Stimulated activated CD8-positive, alpha-beta memory T cell treated with anti-CD3 and anti-CD28 coated beads, Interleukin-7, amount 100 ng/mL, for 48 hours (primary cell): ENCODE data around the gene LLGL2.

Experiments used
- DNase-seq, 2 donors: peaks; one replicate each; pipeline ENCODE4 v3.0.0-alpha.2; 2020; ENCODE audit warnings: low read depth in 1 of 2; ENCODE audit errors: extremely low read depth in 1 of 2

Gene LLGL2

GRCh38 chr17:75548813-75549212, 23.3 kb downstream of the LLGL2 start:
- DNase-seq, result no peak

DNA sequence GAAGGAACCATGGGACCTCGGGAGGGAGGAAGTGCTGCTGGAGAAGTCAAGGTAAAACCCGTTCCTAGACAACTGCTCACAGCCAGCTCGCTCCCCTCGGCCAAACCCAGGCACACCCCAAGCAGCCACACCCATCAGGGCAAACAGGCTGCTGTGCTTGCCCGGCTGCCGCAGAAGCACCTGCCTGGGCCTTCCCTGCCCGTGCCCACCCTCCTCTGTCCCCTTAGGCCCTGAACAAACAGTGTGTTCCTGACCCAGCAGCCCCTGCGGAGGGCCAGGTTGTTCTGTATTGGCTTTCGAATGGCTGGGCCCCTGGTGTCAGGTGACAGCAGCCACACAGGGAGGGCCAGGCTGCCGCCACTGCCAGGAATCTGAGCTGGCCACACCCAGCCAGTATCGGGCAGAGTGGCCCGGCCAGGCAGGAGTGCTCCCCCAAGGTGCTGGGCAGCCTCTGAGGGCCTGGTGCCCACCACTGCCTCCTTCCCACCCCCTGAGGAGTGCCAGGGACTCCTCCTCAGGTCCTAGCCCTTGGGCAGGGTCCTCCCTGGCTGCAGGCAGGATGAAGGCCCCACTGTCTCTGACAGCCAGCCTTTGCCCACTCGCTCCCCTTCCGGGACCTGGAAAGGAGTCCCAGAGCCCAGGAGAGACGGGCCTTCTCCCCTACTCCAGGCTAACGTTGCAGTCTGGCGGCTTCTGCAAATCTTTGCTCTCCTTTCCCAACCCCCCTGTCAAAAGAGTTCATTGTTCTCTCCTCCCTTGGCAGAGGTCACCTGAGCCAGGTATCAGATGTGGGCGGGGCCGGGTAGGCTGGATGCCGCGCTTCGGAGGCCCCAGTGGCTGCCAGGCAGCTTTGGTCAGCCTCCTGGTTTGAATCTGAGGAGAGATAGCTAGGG, 24.0 kb downstream of the LLGL2 start:
- no peak for DNase-seq

- no peak for DNase-seq
These were observed 24.6 kb downstream of the LLGL2 start for GRCh38 chr17:75550139-75550465.

GRCh38 chr17:75551266-75551665, 25.8 kb downstream of the LLGL2 start:
- DNase-seq, result no peak

- no peak for DNase-seq
These were observed 27.2 kb downstream of the LLGL2 start for GRCh38 chr17:75552425-75553294.

- DNase-seq, result no peak
These were observed 28.0 kb downstream of the LLGL2 start for GRCh38 chr17:75553295-75554110.

- DNase-seq, result no peak
These were observed 30.2 kb downstream of the LLGL2 start for GRCh38 chr17:75555679-75556153.

GRCh38 chr17:75557075-75557851, 31.8 kb downstream of the LLGL2 start:
- no peak for DNase-seq

GRCh38 chr17:75557852-75558665, 32.6 kb downstream of the LLGL2 start:
- no peak for DNase-seq

DNA sequence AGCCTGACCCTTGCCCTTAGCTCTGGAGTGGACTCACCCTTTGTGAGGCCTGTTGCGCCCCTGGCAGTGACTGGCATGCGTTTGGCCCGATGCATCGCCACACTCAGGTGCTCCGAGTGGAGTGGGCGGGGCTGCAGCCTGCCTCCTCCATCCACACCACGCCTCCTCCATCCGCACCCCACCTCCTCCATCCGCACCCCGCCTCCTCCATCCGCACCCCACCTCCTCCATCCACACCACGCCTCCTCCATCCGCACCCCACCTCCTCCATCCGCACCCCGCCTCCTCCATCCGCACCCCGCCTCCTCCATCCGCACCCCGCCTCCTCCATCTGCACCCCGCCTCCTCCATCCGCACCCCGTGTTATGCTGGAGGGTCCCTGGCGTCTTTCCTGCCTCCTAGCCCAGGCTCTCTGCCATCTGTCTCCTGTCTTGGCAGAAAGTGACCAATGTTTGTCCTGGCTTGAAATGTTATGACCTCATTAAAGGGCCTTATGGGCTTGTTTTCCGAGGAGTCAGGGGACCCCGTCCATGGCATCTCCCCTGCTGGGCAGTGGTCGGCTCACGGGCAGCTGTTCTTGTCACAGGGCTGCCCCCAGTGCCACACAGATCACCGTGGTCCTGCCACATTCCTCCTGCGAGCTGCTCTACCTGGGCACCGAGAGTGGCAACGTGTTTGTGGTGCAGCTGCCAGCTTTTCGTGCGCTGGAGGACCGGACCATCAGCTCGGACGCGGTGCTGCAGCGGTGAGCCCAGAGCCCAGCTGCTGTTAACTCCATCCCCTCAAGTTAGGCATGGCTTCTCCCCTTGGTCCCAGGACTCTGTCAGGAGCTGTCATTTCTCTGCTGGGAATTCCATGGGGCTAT, 33.4 kb downstream of the LLGL2 start:
- no peak for DNase-seq

- DNase-seq, result no peak
These were observed 34.5 kb downstream of the LLGL2 start for GRCh38 chr17:75559958-75560533.

GRCh38 chr17:75561927-75562603, 36.6 kb downstream of the LLGL2 start:
- DNase-seq, result no peak

DNA sequence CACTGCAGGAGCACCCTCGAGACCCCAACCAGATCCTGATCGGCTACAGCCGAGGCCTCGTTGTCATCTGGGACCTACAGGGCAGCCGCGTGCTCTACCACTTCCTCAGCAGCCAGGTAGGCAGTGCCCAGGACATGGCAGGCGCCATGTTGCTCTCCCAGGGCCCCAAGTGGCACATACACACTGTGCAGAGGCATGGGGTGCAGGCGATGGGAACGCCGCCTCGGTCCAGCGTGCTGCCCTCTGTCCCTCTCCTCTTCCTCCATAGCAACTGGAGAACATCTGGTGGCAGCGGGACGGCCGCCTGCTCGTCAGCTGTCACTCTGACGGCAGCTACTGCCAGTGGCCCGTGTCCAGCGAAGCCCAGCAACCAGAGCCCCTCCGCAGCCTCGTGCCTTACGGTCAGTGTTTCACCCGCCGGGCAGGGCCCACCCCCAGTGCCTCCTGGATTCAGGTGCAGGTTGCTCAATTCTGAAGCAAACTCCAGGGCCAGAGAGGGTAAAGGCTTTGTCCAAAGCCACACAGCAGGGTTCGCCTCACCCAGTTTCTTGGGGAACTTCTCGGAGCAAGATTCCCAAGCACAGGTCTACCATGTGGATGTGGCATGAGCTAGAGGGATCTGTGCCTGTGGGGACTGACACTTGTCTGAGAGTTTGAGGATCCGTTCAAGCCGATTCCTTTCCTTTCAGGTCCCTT, 37.7 kb downstream of the LLGL2 start:
- DNase-seq, result no peak

DNA sequence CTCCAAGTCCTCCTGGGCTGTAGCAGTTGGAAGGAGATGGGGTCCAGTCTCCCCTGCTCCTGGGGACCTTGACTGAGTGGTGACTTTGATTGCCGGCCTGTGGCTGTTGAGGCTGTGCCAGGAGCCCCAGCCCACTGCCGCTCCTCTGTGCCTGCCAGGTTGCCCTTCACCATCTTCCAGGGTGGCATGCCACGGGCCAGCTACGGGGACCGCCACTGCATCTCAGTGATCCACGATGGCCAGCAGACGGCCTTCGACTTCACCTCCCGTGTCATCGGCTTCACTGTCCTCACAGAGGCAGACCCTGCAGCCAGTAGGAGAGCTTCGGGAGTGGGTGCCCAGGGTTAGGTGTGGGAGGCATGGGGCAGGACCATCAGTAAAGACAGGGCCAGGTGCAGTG, 38.7 kb downstream of the LLGL2 start:
- no peak for DNase-seq

DNA sequence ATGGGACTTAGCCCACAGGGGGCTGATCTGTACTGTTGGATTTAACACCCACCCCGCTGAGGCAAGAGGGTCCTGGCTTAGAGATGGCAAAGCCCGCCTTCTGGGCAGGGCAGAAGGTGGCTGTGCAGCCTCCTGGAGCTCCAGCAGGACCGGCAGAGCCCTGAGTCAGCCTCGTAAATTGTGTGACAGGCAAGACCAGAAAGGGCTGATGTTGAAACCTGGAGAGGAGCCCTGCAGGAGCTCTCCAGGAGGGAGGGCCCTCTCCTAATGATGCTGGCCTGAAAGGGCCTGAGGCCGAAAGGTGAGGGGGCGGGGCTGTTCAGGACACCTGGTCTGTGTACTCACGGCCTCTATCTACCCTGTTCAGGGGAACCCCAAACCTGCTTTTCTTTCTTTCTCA, 39.6 kb downstream of the LLGL2 start:
- DNase-seq, result no peak

GRCh38 chr17:75565618-75566017, 40.1 kb downstream of the LLGL2 start:
- DNase-seq, result no peak

DNA sequence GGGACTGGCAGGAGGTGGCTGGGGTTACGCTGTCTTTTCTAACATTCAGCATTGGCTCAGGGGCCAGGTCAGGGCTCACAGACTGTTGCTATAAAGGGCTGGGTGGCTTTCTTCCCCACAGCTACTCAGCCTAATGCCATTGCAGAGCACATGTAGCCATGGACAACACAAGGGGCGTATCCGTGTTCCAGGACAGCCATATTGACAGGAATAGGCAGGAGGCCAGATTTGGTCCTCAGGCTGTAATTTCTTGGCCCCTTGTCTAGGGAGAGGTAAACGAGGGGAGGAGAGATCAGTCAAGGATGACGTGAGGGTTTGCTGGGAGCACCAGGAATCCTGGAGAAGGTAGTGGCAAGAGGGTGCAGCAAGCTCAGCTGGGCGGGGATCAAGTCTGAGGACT, 40.9 kb downstream of the LLGL2 start:
- no peak for DNase-seq
